Activated CD4-positive, alpha-beta T cell treated with anti-CD3 and anti-CD28 coated beads, Interleukin-2, amount 50 U/mL, for 48 hours (primary cell): ENCODE data around the gene WAPL.

ENCODE experiments used
- DNase-seq, 2 experiments: peaks; one replicate each; pipeline ENCODE4 v3.0.0-alpha.2; 2020

Gene WAPL

GRCh38 chr10:86524225-86524962 lies 2.8 kb upstream of the WAPL start:
- DNase-seq, result no peak

GRCh38 chr10:86523348-86523747 lies 1.8 kb upstream of the WAPL start:
- DNase-seq, result no peak

DNA sequence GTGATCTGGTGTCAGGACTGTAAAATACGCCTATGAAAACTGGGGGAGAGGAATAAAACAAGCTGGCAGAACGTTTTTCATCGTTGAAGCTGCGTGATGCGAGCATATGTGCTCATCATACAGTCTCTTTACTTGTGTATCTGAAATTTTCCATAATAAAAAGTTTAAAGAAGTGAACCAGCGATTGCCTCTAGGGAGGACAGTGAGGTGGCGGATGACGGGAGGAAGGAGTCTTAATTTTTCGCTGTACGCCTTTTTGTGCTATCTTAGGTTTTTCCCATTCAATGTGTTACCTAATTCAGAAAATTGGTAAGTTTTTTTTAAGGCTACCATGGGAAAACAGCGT lies 891 bp upstream of the WAPL start:
- no peak for DNase-seq

- DNase-seq, result peak; percentile 65 to 69
Observed at GRCh38 chr10:86520871-86521677, 518 bp downstream of the WAPL start.

GRCh38 chr10:86518781-86519180 lies 2.8 kb downstream of the WAPL start:
- no peak for DNase-seq

DNA sequence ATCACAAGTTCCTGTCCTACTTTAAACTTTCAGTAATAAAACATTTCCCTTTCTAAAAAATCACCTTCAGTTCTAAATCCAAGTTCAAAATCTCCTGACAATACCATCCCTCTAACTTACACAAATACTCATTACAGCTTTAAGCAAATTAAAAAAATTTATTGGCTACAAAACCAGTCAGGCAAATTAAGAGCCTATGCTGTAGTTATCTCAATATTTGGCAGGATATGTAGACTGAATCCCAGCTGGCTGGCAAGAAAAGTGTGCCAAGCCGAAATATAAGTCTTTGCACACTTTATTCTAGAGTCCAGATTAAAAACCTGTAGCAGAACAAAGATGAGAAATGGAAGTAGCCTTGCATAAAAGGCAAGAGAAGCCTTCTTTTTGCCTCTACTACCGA lies 9.5 kb downstream of the WAPL start:
- no peak for DNase-seq

DNA sequence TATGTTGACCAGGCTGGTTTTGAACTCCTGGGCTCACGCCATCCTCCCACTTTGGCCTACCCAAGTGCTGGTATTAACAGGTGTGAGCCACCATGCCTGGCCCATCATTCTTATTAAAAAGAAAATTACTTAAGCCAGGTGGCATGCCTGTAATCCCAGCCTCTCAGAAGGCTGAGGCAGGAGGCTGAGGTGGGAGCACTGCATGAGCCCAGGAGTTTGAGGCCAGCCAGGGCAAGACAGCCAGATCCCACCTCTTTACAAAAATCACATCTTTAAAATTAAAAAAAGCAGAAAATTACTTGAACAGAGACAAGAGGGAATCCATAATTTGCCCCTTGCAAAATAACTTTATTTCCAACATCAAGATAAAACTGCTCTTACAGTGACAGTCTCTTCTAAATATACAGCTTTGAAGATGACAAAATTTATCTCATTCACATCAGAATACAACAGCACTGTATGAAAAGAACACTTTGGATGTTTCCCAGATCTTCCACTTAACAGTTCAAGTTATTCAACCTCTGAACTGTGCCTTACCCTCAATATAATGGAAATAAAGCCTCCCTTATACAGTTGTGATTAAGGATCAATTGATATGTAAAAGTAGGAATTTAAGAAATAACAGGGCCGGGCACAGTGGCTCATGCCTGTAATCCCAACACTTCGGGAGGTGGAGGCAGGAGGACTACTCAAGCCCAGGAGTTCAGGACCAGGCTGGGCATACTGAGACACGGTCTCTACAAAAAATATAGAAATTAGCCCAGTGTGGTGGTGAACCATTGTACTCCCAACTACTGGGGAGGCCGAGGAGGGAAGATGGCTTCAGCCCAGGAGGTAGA lies 10.3 kb downstream of the WAPL start:
- DNase-seq, result no peak

GRCh38 chr10:86509145-86509544 lies 12.4 kb downstream of the WAPL start:
- DNase-seq, result no peak

DNA sequence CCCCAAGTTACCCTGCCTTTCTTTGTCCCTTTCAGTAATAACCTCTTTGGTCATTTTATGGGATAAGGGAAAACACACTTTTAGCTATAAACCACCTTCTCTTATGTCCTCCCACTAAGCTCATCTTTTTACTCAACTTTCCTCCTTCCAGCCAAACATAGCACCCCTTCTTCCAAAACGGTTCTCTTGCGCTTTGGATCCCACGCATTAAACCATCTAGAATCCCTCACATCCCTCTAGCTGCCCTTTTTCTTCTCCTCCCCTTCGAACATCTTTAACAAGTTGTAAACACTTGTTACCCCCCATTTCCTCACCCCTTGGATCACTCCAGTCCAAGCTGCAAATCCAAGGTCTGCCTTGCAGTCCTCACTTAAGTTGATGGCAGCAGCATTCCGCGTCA lies 13.4 kb downstream of the WAPL start:
- DNase-seq, result no peak

GRCh38 chr10:86506499-86506898 lies 15.1 kb downstream of the WAPL start:
- no peak for DNase-seq

- DNase-seq, result no peak
Observed at GRCh38 chr10:86506062-86506461, 15.5 kb downstream of the WAPL start.

DNA sequence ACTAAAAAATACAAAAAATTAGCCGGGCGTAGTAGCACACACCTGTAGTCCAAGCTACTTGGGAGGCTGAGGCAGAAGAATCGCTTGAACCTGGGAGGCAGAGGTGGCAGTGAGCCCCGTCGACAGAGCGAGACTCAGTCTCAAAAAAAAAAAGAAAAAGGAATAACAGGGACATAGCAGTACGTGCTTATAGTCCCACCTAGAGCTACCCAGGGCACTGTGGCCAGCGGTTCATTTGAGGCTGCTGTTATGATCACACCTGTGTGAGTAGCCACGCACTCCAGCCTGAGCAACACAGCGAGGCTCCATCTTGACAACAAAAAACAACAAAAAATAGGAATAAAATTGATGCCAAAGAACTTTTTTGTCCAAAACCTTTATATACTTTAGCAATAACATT lies 17.1 kb downstream of the WAPL start:
- DNase-seq, result no peak

DNA sequence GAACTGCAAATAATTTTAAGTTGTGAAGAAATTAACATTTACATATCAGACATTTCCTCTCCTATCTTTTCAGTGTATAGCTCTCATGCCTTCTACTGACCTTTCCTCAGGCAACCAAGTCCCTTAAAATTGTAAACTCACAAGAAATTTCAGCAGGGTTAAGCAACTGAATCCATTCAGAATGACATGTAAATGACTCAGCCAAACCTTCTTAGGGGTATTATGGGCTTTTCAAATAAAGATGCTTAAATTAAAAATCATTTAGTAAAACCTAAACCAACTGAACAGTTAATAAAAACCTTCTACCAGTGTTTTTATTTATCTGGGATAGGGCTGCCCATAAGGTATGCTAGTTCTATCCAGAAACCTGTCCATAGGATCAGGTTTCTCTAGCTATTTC lies 20.7 kb downstream of the WAPL start:
- DNase-seq, result no peak

- no peak for DNase-seq
Observed at GRCh38 chr10:86498598-86498997, 23.0 kb downstream of the WAPL start.

- no peak for DNase-seq
Observed at GRCh38 chr10:86497621-86498020, 24.0 kb downstream of the WAPL start.

DNA sequence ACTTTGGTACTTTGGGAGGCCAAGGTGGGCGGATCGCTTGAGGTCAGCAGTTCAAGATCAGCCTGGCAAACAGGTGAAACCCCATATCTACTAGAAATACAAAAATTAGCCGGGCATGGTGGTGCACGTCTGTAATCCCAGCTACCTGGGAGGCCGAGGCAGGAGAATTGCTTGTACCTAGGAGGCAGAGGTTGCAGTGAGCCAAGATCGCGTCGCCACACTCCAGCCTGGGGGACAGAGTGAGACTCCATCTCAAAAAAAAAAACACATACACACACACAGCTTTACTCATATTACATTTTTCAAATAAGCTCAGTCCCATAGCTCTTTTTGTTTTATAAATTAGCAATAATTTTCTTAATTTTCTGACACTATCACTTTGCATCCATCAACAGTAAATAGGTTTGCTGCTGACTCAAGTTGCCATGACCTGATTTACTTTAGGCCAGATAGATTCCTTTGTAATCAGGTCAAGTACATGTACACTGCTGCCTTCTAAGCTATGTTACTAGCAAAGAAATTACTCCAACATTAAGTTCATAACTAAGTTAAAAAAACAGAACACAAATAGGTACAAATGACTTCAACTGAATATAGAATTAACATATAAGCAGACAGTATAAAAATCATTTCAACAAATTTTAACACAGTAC lies 31.5 kb downstream of the WAPL start:
- DNase-seq, result no peak

DNA sequence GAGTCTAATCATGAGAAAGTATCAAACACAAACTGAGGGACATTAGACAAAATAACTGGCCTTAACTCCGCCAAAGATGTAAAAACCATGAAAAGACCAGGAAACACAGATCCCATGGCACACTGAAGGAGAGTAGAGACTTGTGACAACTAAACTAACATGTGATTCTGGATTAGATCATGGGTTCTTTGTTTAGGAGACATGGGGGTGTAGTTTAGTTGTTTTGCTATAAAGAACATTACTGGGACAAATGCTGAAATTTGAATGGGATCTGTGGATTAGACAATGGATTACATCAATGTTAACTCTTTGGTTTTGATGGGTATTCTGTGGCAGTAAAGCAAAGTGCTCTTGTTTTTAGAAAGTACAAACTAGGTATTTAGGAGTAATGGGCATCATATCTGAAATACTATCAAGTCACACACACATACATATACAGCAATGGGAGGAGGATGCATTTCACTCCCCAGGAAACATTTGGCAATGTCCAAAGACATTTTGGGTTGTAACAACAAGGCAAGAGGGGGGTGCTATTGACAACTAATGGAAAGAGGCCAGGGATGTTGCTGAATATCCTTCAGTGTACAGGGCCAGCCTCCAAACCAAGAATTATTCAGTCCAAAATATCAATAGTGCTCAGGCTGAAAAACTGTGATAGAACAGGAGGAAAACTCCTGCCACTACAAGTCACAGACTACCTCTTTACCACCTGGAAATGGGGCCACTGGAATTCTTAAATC lies 32.4 kb downstream of the WAPL start:
- no peak for DNase-seq

GRCh38 chr10:86486856-86487255 lies 34.7 kb downstream of the WAPL start:
- no peak for DNase-seq

DNA sequence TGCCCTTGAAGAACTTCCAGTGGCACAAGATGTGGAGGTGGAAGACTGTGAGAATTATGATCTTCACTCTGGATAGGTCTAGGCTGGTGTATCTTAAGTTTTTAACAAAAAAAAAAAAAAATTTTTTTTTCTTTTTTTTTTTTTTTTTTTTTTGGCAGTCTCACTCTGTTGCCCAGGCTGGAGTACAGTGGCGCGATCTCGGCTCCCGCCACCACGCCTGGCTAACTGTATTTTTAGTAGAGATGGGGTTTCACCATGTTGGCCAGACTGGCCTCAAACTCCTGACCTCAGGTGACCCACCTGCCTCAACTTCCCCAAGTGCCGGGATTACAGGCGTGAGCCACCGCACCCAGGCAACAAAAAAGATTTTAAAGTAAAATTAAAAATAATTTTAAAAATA lies 37.9 kb downstream of the WAPL start:
- DNase-seq, result no peak

- no peak for DNase-seq
Observed at GRCh38 chr10:86481761-86482160, 39.8 kb downstream of the WAPL start.

GRCh38 chr10:86480571-86480970 lies 41.0 kb downstream of the WAPL start:
- no peak for DNase-seq

GRCh38 chr10:86472061-86472460 lies 49.5 kb downstream of the WAPL start:
- no peak for DNase-seq
